SK-N-SH (cell line): ENCODE measurements around the gene LGR4.

ENCODE experiments used
- CHD2 ChIP-seq: fragments of 150-350 bp; IDR thresholded peaks from 2 replicates; pipeline ENCODE4 v1.6.1; 2018; ENCODE audit warnings: low read length; ENCODE audit not compliant: partially characterized antibody
- ELF1 ChIP-seq: IDR thresholded peaks from 2 replicates; pipeline ENCODE4 v1.4.0; 2012
- EP300 ChIP-seq, 2 experiments: IDR thresholded peaks; 2 replicates each; pipeline versions ENCODE4 v1.4.0 to v1.6.1; 2012; ENCODE audit warnings: borderline replicate concordance in 1 of 2, low read depth in 1 of 2, low read length in 1 of 2
- FOXJ3 ChIP-seq: sonication (generic); formaldehyde crosslinking; IDR thresholded peaks from 2 replicates; pipeline ENCODE4 v1.5.1; 2020; ENCODE audit warnings: mild to moderate bottlenecking, missing genetic modification reagents
- FOXM1 ChIP-seq: IDR thresholded peaks from 2 replicates; pipeline ENCODE4 v1.4.0; 2012; ENCODE audit warnings: low read depth, mild to moderate bottlenecking
- POLR2AphosphoS5 ChIP-seq: IDR thresholded peaks from 2 replicates; pipeline ENCODE4 v1.6.1; 2012; ENCODE audit warnings: low read depth, low read length
- RAD21 ChIP-seq: IDR thresholded peaks from 2 replicates; pipeline ENCODE4 v1.6.1; 2012; ENCODE audit warnings: mild to moderate bottlenecking, low read length
- SIN3A ChIP-seq: IDR thresholded peaks from 2 replicates; pipeline ENCODE4 v1.6.1; 2012; ENCODE audit warnings: low read depth, mild to moderate bottlenecking, low read length, moderate library complexity, borderline replicate concordance
- SMC3 ChIP-seq: IDR thresholded peaks from 2 replicates; pipeline ENCODE4 v1.6.1; 2012; ENCODE audit warnings: low read depth, low read length, improper control_type of control experiment
- TCF12 ChIP-seq: IDR thresholded peaks from 2 replicates; pipeline ENCODE4 v1.4.0; 2012
- TF ChIP-seq, protein P1 (sequence below): IDR thresholded peaks from 2 replicates; pipeline ENCODE4; 2012
- TF ChIP-seq, protein P2 (sequence below): fragments of 200-600 bp; sonication (generic); IDR thresholded peaks from 2 replicates; pipeline ENCODE4 v1.6.1; 2017; ENCODE audit warnings: antibody characterized with exemption, mild to moderate bottlenecking, moderate library complexity
- TF ChIP-seq, protein P3 (sequence below): IDR thresholded peaks from 2 replicates; pipeline ENCODE4 v1.4.0; 2012; ENCODE audit warnings: low read depth
- TF ChIP-seq, protein P4 (sequence below): IDR thresholded peaks from 2 replicates; pipeline ENCODE4 v1.4.0; 2012; ENCODE audit warnings: low read depth, borderline replicate concordance

DNA sequence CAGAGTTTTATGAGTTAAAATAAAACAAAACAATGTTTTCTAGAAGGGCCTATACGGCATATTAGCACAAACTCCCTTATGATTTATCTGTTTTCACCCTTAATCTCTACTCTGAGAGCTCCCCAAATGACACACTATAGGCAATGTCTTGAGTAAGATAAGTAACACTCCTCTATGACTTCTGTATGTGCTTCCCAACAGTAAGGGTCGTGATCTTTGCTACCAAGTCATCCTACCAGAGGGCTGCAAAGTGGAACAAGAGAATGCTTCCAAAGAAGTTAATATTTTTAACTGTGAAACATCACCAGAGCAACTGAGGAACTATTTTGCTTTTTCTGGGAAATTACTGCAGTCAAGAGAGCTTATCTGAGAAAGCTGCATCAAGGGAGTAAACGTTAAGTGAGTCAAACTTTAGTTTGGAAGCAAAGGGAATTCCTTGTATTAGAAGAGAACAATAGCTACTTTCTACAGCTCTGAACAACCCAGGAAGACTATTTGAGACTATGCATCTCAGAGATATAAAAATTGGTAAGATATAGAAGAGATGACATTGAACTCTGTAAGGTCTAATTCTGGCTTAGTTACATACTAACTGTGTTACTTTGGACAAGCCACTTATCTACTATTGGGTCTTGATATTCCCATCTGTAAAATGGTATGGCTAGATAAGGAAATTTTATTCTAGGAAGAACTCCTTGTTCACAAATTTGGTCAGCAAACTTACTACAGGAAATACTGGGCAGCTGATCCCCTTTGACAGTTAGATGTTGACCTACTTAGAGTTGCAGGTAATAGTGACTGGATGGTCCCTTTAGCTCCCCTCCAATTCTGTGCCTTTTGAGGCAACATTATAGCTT lies 65.9 kb downstream of the LGR4 start:
- TF ChIP-seq SMC3 (no peak), POLR2AphosphoS5 (no peak), ELF1 (no peak), EP300 (IDR thresholded peaks at IDR 0.05; ENCODE audit: borderline replicate concordance in 1 of 2, low read depth in 1 of 2, low read length in 1 of 2) (no peak), SIN3A (no peak), TCF12 (no peak), FOXJ3 (CRISPR knock-in tag) (no peak), RAD21 (no peak), CHD2 (no peak), FOXM1 (no peak)
- TF ChIP-seq, protein P1, sequence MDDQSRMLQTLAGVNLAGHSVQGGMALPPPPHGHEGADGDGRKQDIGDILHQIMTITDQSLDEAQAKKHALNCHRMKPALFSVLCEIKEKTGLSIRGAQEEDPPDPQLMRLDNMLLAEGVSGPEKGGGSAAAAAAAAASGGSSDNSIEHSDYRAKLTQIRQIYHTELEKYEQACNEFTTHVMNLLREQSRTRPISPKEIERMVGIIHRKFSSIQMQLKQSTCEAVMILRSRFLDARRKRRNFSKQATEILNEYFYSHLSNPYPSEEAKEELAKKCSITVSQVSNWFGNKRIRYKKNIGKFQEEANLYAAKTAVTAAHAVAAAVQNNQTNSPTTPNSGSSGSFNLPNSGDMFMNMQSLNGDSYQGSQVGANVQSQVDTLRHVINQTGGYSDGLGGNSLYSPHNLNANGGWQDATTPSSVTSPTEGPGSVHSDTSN: no peak
- TF ChIP-seq, protein P2, sequence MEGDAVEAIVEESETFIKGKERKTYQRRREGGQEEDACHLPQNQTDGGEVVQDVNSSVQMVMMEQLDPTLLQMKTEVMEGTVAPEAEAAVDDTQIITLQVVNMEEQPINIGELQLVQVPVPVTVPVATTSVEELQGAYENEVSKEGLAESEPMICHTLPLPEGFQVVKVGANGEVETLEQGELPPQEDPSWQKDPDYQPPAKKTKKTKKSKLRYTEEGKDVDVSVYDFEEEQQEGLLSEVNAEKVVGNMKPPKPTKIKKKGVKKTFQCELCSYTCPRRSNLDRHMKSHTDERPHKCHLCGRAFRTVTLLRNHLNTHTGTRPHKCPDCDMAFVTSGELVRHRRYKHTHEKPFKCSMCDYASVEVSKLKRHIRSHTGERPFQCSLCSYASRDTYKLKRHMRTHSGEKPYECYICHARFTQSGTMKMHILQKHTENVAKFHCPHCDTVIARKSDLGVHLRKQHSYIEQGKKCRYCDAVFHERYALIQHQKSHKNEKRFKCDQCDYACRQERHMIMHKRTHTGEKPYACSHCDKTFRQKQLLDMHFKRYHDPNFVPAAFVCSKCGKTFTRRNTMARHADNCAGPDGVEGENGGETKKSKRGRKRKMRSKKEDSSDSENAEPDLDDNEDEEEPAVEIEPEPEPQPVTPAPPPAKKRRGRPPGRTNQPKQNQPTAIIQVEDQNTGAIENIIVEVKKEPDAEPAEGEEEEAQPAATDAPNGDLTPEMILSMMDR: no peak
- TF ChIP-seq, protein P3, sequence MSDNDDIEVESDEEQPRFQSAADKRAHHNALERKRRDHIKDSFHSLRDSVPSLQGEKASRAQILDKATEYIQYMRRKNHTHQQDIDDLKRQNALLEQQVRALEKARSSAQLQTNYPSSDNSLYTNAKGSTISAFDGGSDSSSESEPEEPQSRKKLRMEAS: no peak
- TF ChIP-seq, protein P4, sequence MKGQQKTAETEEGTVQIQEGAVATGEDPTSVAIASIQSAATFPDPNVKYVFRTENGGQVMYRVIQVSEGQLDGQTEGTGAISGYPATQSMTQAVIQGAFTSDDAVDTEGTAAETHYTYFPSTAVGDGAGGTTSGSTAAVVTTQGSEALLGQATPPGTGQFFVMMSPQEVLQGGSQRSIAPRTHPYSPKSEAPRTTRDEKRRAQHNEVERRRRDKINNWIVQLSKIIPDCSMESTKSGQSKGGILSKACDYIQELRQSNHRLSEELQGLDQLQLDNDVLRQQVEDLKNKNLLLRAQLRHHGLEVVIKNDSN: no peak
